Measurements from ENCODE around the gene DPEP2.
"Not testable (repeated sequence)": the region's sequence is repeated elsewhere in the genome, so short reads cannot be mapped to it uniquely, and the experiment has no call there.

Gene DPEP2

DNA sequence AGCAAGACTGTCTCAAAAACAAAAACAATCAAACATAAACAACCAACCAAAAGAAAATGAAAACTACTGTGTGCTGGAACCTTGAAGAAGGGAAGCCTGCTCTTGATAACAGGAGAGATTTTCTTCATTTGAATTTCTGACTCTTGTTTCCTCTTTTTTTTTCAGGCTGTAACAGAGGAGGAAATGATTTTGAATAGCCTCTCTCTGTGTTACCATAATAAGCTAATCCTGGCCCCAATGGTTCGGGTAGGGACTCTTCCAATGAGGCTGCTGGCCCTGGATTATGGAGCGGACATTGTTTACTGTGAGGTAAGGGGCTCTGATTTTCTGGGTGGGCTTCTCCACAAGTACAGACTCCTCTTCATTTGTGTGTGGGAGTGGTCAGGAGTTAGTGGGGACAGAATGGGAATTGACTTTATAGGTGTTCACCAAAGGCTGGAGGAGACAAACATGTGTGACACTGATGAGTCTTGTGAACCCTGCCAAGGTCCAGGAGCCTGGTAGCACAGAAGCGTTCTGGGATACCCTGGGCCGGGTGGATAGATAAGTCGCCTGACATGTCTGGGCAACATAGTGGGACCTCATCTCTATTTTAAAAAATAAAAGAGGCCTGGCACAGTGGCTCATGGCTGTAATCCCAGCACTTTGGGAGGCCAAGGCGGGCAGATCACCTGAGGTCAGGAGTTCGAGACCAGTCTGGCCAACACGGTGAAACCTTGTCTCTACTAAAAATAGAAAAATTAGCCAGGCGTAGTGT lies 38.7 kb upstream of the DPEP2 start:
- H3K27ac ChIP-seq: no peak overlapping the region
- TF ChIP-seq, protein P1, sequence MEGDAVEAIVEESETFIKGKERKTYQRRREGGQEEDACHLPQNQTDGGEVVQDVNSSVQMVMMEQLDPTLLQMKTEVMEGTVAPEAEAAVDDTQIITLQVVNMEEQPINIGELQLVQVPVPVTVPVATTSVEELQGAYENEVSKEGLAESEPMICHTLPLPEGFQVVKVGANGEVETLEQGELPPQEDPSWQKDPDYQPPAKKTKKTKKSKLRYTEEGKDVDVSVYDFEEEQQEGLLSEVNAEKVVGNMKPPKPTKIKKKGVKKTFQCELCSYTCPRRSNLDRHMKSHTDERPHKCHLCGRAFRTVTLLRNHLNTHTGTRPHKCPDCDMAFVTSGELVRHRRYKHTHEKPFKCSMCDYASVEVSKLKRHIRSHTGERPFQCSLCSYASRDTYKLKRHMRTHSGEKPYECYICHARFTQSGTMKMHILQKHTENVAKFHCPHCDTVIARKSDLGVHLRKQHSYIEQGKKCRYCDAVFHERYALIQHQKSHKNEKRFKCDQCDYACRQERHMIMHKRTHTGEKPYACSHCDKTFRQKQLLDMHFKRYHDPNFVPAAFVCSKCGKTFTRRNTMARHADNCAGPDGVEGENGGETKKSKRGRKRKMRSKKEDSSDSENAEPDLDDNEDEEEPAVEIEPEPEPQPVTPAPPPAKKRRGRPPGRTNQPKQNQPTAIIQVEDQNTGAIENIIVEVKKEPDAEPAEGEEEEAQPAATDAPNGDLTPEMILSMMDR (conservative IDR thresholded peaks at IDR 0.05; ENCODE audit: low read depth): no peak
- ChIA-PET POLR2A (ENCODE audit: low non-redundant PET) (no interaction called here), CTCF (interaction anchor here (0.6 to 1.2 kb wide), 2 partner anchors 27 to 214 kb away, joined by 4 to 6 read pairs; no protein-coding TSS in a partner anchor)
- no peak for DNase-seq (ENCODE audit: low spot score)

DNA sequence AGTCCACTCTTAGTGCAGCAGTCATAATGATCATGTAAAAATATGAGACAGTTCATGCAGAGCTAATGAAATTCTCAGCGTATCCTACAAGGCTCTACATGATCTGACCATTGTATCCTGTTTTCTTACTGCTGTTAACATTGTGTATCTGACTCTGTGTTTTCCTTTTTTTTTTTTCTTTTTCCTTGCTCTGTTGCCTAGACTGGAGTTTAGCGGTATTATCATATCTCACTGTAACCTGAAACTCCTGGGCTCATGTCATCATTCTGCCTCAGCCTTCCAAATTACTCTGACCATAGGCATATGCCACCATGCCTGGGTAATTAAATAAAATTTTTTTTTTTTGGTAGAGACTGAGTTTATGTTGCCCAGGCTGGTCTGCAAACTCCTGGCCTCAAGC lies 35.9 kb upstream of the DPEP2 start:
- POLR2A ChIA-PET (ENCODE audit: low non-redundant PET): no interaction called here

DNA sequence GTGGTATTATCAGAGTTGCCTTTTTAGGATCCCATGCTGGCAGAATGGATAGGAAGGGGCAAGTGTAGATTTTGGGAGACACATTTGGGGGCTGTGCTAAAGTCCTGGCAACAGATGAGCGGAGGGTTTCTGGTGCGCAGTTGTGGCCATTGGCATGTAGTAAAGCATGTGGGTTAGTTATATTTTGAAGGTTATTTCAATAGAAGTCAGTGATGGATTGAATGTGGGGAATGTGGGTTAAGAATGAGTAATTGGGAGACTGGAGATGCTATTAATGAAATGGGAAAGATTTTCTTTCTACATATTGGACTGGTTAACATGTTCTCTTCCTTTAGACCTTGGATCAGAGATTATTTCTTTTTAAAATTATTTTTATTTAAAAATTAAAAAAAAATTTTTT lies 33.8 kb upstream of the DPEP2 start:
- TF ChIP-seq, protein P1 (conservative IDR thresholded peaks at IDR 0.05; ENCODE audit: low read depth): no peak
- POLR2A ChIA-PET (ENCODE audit: low non-redundant PET): no interaction called here
- H3K27ac ChIP-seq: peak overlapping the region; percentile 66; the same call in 1 of the 2 replicates
- CTCF ChIA-PET: no interaction called here
- no peak for DNase-seq (ENCODE audit: low spot score)

More for the DNA sequence above, 35.9 kb upstream of the DPEP2 start:
- TF ChIP-seq, protein P1 (conservative IDR thresholded peaks at IDR 0.05; ENCODE audit: low read depth): no peak
- DNase-seq (ENCODE audit: low spot score): no peak
- no peak overlapping the region for H3K27ac ChIP-seq
- CTCF ChIA-PET: no interaction called here

DNA sequence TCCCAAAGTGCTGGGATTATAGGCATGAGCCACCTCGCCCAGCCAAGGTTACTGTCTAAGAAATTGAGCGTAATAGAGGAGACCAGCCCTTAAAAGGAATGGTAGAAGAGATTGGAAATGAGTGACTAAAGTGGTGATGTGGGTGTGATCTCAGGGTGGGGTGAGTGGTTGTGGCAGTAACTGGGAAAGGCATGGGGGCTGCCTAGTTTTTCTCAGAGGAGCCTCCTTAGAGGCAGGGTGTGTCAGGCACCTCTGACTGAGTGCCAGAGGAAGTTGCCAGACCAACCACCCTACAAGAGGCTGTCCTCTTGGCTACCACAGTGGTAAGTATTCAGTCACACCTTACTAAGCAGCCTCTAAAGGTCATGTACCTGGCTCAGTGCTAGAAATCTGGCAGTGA lies 32.7 kb upstream of the DPEP2 start:
- POLR2A ChIA-PET (ENCODE audit: low non-redundant PET): no interaction called here
- peak overlapping the region; percentile 66 for H3K27ac ChIP-seq
- DNase-seq (ENCODE audit: low spot score): peak; percentile 73
- CTCF ChIA-PET: interaction anchor here (0.6 kb wide), 1 partner anchor 9 kb away, joined by 5 read pairs; no protein-coding TSS in a partner anchor
- TF ChIP-seq, protein P1 (conservative IDR thresholded peaks at IDR 0.05; ENCODE audit: low read depth): no peak

DNA sequence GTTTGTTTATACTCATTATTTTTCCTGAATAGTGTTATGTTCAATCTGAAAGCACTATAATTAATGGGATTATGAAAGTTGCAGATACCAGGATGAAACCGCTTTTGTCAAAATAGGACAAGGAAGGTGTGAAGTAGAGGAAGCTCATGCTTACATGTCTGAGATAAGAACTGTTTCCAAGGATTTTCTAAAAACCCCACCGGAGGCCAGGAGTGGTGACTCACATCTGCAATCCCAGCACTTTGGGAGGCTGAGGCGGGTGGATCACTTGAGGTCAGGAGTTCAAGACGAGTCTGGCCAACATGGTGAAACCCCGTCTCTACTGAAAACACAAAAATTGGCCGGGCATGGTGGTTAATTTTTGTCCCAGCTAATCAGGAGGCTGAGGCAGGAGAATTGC lies 30.8 kb upstream of the DPEP2 start:
- POLR2A ChIA-PET (ENCODE audit: low non-redundant PET): not testable (repeated sequence)

DNA sequence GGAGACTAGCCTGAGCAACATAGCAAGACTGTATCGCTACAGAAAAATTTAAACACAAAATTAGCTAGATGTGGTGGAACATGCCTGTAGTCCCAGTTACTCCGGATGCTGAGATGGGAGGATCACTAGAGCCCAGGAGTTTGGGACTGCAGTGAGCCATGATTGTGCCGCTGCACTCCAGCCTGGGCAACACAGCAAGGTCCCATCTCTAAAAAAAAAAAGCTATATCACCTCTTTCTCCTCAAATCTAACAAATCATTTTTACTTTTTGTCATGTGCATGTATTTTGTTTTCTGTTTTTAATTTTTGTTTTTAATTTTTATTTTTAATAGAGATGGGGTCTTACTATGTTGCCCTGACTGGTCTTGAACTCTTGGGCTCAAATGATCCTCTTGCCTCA lies 29.7 kb upstream of the DPEP2 start:
- TF ChIP-seq, protein P1 (conservative IDR thresholded peaks at IDR 0.05; ENCODE audit: low read depth): no peak
- H3K27ac ChIP-seq: no peak overlapping the region
- DNase-seq (ENCODE audit: low spot score): no peak
- ChIA-PET CTCF (interaction anchor here (0.6 to 1.2 kb wide), 3 partner anchors 12 to 51 kb away, joined by 3 to 5 read pairs (median 5); no protein-coding TSS in a partner anchor), POLR2A (ENCODE audit: low non-redundant PET) (no interaction called here)

More for the DNA sequence above, 30.8 kb upstream of the DPEP2 start:
- not testable (repeated sequence) for H3K27ac ChIP-seq; DNase-seq (ENCODE audit: low spot score)
- CTCF ChIA-PET: interaction anchor here (0.6 to 1.2 kb wide), 3 partner anchors 11 to 232 kb away, joined by 3 to 5 read pairs (median 4); no protein-coding TSS in a partner anchor

Data from RWPE1 (cell line).